Uterus (tissue), 4 donors: ENCODE data around the gene TBC1D16. TPM values are rescaled to one million over a fixed set of nuclear protein-coding genes. Genes with fewer than 3 reads are reported as not detected.

Source experiments
- DNase-seq, 2 donors: peaks; one replicate each; pipeline ENCODE4 v3.0.0-alpha.2; 2019 to 2020
- H3K27ac ChIP-seq, 2 donors: fragments of 200-600 bp; sonication (generic); 1 replicate in 1 of 2; 2 replicates in 1 of 2; pipeline ENCODE4 v1.5.1; 2016 to 2018
- H3K27me3 ChIP-seq, 2 donors: fragments of 200-600 bp; sonication (generic); one replicate each; pipeline ENCODE4 v1.5.1; 2018 to 2019; ENCODE audit warnings: control low read depth in 1 of 2
- H3K36me3 ChIP-seq, 2 donors: fragments of 200-600 bp; sonication (generic); one replicate each; pipeline ENCODE4 v1.5.1; 2019; ENCODE audit warnings: control low read depth in 1 of 2
- H3K4me1 ChIP-seq, 2 donors: fragments of 200-600 bp; sonication (generic); one replicate each; pipeline ENCODE4 v1.5.1; 2018 to 2019; ENCODE audit warnings: control low read depth in 1 of 2
- H3K4me3 ChIP-seq, 2 donors: fragments of 200-600 bp; sonication (generic); 1 replicate in 1 of 2; 2 replicates in 1 of 2; pipeline ENCODE4 v1.5.1; 2018 to 2019; ENCODE audit warnings: mild to moderate bottlenecking in 1 of 2
- H3K9me3 ChIP-seq, 2 donors: fragments of 200-600 bp; sonication (generic); one replicate each; pipeline ENCODE4 v1.5.1; 2019; ENCODE audit warnings: control low read depth in 1 of 2
- POLR2A ChIP-seq, 2 donors: fragments of 450-650 bp; IDR thresholded peaks; one replicate each; pipeline ENCODE4 v1.6.1; 2016; ENCODE audit warnings: antibody characterized with exemption in 2 of 2, mild to moderate bottlenecking in 1 of 2, moderate library complexity in 1 of 2
- intact Hi-C: fragments of 100-400 bp; cut with DNase I; formaldehyde crosslinking; loops from one replicate; pipeline ENCODE4 v1.15.1; 2023; ENCODE audit warnings: low total_unique reads
- total RNA-seq, 4 donors: library from RNA; depleted of rRNA in 3 of 4; stranded (reverse); fragments of >200 nt in 3 of 4; gene quantifications; one replicate each; pipeline versions ENCODE4 v1.1.0 to v1.2.4, GENCODE V29; 2014 to 2023
- TF ChIP-seq, protein P1 (sequence below), 4 experiments: fragments of 200-600 bp in 2 of 4; fragments of 450-650 bp in 2 of 4; sonication (generic) in 2 of 4; IDR thresholded peaks; one replicate each; pipeline ENCODE4 v1.5.1; 2016 to 2019; ENCODE audit warnings: antibody characterized with exemption in 4 of 4, mild to moderate bottlenecking in 2 of 4, moderate library complexity in 1 of 4
- donor health status: DM: yes; HTN: yes; CAD: no.

TBC1D16 gene
- total RNA-seq, 4 donors from 2014 or later: 3.8 to 58.2 (median 18.3) TPM

GRCh38 chr17:80068301-80069222 is 32.9 kb upstream of the TBC1D16 start:
- DNase-seq: peak; percentile 79 to 82
- Histone ChIP-seq H3K36me3 (no peaks in the 10 kb centered on the region), H3K4me3 (no peak overlapping the region), H3K4me1 (peaks cover 4% of the 10 kb centered on the region in 2 donors), H3K27me3 (no peaks in the 10 kb centered on the region), H3K9me3 (no peaks in the 10 kb centered on the region), H3K27ac (peak overlapping the region; percentile 88 to 90)
- TF ChIP-seq, protein P1, sequence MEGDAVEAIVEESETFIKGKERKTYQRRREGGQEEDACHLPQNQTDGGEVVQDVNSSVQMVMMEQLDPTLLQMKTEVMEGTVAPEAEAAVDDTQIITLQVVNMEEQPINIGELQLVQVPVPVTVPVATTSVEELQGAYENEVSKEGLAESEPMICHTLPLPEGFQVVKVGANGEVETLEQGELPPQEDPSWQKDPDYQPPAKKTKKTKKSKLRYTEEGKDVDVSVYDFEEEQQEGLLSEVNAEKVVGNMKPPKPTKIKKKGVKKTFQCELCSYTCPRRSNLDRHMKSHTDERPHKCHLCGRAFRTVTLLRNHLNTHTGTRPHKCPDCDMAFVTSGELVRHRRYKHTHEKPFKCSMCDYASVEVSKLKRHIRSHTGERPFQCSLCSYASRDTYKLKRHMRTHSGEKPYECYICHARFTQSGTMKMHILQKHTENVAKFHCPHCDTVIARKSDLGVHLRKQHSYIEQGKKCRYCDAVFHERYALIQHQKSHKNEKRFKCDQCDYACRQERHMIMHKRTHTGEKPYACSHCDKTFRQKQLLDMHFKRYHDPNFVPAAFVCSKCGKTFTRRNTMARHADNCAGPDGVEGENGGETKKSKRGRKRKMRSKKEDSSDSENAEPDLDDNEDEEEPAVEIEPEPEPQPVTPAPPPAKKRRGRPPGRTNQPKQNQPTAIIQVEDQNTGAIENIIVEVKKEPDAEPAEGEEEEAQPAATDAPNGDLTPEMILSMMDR (IDR thresholded peaks at IDR 0.05): no peak
- no peak for TF ChIP-seq POLR2A (IDR thresholded peaks at IDR 0.05)
- intact Hi-C loops: loop anchor here (10.0 kb wide), 1 partner anchor 64 kb away; no protein-coding TSS in a partner anchor

- H3K4me1 ChIP-seq: peaks cover 4% of the 10 kb centered on the region in 2 donors
- intact Hi-C loops: loop anchor here (10.0 kb wide), 1 partner anchor 63 kb away; no protein-coding TSS in a partner anchor
- TF ChIP-seq, protein P1 (IDR thresholded peaks at IDR 0.05): no peak
- no peak for TF ChIP-seq POLR2A (IDR thresholded peaks at IDR 0.05)
- no peaks in the 10 kb centered on the region for H3K27me3 ChIP-seq
- H3K4me3 ChIP-seq: no peak overlapping the region
- H3K36me3 ChIP-seq: no peaks in the 10 kb centered on the region
- H3K9me3 ChIP-seq: no peaks in the 10 kb centered on the region
- no peak overlapping the region for H3K27ac ChIP-seq
- DNase-seq: no peak
These were observed 31.8 kb upstream of the TBC1D16 start for GRCh38 chr17:80067393-80067986.

GRCh38 chr17:80065478-80066170 is 30.0 kb upstream of the TBC1D16 start:
- TF ChIP-seq POLR2A (IDR thresholded peaks at IDR 0.05): no peak
- TF ChIP-seq, protein P1 (IDR thresholded peaks at IDR 0.05): no peak
- H3K27me3 ChIP-seq: no peaks in the 10 kb centered on the region
- intact Hi-C loops: loop anchor here (10.0 kb wide), 1 partner anchor 61 kb away; no protein-coding TSS in a partner anchor
- H3K36me3 ChIP-seq: no peaks in the 10 kb centered on the region
- no peak for DNase-seq
- peaks cover 4% of the 10 kb centered on the region in 2 donors for H3K4me1 ChIP-seq
- H3K9me3 ChIP-seq: no peaks in the 10 kb centered on the region
- H3K27ac ChIP-seq: peak overlapping the region in 1 of 2 donors; percentile 36
- H3K4me3 ChIP-seq: no peak overlapping the region

DNA sequence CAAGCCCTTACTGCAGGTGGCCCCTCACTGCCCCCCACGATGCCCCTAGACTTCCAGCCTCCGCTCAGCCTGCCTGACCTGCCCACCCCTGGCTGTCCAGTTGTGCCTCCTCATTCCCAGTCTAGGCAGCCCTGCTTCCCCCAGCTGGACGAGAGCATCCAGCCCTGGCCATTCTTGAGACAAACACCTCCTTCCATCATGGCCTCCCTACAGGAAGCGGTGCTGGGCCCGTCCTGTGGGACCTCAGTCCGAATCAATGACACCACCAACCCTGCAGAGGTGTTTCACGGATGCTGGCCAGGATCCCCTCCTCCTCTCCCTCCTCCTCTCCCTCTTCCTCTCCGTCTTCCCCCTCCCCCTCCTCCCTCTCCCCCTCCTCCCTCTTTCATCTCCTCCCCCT is 29.0 kb upstream of the TBC1D16 start:
- H3K27ac ChIP-seq: peak overlapping the region; percentile 43 to 51
- H3K4me1 ChIP-seq: peaks cover 3 to 4% of the 10 kb centered on the region in 2 donors
- H3K27me3 ChIP-seq: no peaks in the 10 kb centered on the region
- H3K36me3 ChIP-seq: no peaks in the 10 kb centered on the region
- TF ChIP-seq, protein P1 (IDR thresholded peaks at IDR 0.05): no peak
- no peak for TF ChIP-seq POLR2A (IDR thresholded peaks at IDR 0.05)
- no peak for DNase-seq
- no peaks in the 10 kb centered on the region for H3K9me3 ChIP-seq
- H3K4me3 ChIP-seq: no peak overlapping the region
- intact Hi-C loops: loop anchor here (10.0 kb wide), 1 partner anchor 60 kb away; no protein-coding TSS in a partner anchor
